NK-92 (cell line): ENCODE data around the gene ABHD10.
"Not testable (repeated sequence)": the region's sequence is repeated elsewhere in the genome, so short reads cannot be mapped to it uniquely, and the experiment has no call there.

ENCODE experiments used
- DNase-seq: peaks from one replicate; lab custom pipeline; 2025; ENCODE audit not compliant: unreplicated experiment; lab: John Stamatoyannopoulos, UW

The ABHD10 gene

DNA sequence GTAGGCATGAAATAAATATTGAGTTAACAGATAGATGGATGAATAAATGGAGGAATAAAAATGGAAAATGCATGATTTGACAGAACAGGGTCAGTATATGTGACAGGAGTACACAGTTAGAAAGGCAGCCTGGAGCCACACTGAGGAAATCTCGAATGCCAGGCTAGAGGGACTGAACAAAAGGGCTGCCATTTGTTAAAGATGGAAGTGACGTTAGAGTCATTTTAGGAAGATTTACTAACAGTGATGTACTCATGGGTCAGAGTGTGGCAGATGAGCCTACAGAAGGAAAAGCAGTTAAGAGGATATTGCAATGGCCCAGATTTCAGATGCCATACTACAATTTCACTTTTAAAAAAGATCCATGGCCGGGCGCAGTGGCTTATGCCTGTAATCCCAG lies 48.3 kb downstream of the ABHD10 start:
- DNase-seq, result no peak

DNA sequence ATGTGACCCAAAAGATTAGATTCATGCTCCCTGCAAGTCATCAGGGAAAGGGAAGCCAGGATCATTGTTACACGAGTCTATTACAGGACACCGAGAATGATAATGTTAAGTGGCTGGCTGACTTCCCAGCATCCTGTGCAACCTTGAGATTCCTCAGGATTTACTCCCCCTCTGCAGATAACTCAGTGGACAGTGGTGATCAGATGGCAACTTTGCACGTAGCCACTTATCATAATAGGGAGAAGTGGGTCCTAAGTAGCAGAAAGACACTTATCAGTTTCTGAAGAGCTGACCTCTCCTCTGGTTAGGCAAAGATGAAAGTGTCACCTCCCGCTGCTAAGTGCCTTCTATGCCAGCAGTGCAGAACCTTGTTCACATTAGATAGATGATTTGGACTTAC lies 49.0 kb downstream of the ABHD10 start:
- no peak for DNase-seq

DNA sequence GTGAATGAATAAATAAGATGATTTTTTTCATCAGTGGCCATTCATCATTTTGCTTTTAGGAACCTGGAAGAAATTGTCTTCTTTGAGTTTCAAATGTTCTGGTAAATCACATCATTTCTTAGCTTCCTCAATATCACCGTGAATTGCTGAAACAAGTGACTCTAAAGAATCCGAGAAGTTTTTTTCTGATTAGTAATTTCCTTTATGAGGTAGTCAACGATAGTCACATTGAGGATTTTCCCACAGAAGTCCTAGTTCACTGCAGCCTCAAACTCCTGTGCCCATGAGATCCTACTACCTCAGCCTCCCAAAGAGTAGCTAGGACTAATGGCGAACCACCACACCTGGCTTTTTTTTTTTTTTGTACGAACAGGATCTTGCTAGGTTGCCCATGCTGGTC lies 52.1 kb downstream of the ABHD10 start:
- DNase-seq, result no peak

DNA sequence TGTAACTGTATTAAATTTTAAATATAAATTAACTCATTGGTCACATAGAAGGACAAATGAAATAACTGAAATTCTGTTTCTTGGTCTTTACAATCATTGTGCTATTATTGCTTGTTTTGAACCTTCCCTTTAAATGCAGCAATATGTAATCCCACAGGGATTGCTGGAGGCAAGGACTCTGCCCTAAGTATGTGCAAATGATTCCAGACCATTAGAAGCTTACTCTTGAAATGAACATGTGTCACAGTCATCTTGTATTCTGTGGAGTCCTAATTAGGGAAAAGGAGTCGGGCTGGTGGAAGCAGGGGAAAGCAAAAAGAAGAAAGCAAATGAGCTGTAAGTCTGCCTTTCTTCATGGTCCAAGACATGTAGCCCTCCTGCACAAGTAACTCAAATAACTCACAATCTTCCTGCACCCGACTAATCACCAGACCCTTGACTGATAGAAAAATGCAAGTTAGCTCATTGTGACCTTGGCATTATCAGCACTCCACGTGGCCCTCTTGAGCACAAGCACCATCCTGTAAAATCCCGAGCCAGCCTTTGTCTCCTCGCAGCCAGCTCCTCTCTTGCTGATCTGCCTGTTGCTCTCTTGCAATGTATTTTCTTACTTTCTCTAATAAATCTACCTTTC lies 53.4 kb downstream of the ABHD10 start:
- no peak for DNase-seq

DNA sequence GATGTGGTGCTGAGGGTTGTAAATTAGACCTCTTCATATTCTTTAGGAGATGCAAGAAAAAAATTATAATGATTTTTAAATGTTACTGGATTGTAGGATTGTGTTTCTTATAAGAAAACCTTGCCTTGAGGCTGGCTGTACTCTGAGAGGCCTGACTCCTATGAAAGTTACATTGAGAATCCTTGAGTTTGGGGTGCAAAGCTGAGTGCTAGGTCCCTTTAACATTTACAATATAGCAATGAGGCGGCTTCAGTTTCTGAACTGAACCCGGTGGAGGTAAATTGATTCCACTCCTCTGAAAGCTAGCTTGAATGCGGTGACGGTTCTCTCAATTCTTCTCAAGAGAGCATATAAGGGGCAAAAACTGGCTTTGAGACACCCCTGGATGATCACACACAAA lies 55.6 kb downstream of the ABHD10 start, which contains the start of gene TMPRSS7:
Gene TMPRSS7, plus strand, starts transcription at position 301 of the 400 bp plus-strand sequence. CDS start 110 bp downstream, outside the sequence.
- DNase-seq, result no peak

DNA sequence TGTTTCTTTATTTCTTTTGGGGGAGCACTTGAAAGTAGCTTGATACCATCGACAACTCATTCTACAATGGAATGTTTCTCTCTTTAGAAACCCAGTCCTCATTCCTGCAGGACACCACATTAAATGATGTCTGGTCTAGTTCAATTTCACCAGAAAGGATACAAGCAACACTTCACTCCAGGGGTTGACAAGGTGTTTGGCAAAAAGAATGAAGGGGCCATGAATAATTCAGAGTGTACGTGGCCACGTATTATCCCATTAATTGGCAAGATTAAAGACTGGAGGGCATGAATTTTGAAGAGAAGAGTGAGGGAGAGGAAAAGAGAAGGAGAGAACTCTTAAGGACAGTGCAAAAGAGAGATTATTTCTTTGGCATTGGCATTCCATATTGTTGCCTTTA lies 56.4 kb downstream of the ABHD10 start:
- no peak for DNase-seq

DNA sequence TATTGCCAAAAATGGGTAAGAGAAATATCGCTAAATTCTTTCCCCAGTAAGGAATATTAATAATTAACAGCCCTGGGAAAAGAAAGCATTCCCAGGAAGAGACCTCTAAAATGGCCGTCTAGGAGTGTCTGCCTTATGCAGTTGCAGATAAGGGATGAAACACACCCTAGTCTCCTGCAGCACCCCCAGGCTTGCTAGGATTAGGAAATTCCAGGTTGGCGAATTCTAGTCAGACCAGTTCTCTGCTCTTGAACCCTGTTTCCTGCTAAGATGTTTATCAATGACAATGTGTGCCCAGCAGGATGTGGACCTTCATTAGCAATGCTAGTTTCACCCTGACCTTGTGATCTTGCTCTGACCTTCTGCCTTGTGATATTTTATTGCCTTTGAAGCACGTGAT lies 58.4 kb downstream of the ABHD10 start:
- not testable (repeated sequence) for DNase-seq

DNA sequence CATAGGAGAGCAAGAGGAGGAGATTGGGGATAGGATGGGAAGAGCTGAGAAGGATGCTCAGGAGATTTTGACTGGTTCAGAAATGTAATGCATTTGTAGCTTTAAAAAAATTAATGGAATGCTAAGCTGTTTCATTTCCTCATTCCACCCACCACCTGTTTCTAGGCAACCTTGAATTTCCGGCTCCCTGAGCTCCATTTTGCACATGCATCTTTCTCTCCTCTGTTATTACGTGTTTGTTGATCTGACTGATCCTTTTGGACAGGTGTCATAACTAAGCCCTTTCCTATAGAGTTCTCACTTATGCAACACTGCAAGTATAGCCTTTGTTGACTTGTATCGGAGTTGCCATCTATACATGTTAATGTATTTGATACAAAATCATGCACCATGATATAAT lies 60.0 kb downstream of the ABHD10 start:
- DNase-seq, result no peak

DNA sequence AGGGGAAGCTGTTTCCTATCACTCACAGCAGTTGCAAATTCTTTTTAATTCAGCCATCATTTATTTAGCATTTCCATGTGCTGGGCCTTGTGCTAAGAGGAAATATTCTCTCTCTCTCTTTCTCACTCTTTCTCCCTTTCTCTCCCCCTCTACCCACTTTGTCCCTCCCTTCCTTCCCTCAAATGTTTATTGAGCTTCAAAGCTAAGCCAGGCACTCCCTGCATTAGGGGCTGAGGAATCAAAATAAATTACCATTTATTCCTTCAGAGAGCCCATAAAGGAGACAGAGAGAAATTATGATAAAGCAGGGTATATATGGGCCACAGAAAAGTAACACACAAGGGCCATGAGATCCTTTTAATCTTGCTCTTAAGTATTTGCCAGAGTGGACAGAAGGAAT lies 62.5 kb downstream of the ABHD10 start:
- no peak for DNase-seq

DNA sequence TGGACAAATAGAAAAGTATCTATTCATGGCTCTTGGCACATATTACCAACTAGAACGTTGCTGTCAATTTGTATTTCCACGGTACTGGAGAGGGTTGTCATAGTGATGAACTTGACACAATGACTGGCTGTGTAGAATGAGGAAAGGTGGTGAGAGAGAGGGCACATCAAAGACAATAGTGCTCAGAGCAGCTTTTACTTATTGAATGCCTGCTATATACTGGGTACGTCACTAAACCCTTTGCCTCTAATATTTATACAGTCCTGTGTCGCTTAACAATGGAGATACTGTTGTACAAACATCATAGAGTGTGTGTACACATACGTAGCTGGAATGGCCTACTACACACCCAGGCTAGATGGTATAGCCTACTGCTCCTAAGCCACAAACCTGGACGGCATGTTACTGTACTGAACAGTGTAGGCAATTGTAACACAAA lies 64.0 kb downstream of the ABHD10 start:
- no peak for DNase-seq
